DND-41 (cell line): ENCODE data around the gene THRA.

ENCODE experiments used
- ATAC-seq: fragments of 200-7000 bp; cut with Tn5 transposase; 3 replicates; pipeline ENCODE4 v1.9.1; 2021; ENCODE audit warnings: low read depth; ENCODE audit not compliant: insufficient read depth
- DNase-seq: peaks from one replicate; pipeline ENCODE4 v3.0.0-alpha.2; 2020
- H2AFZ ChIP-seq: 2 replicates; pipeline ENCODE4 v1.6.0; 2012; ENCODE audit warnings: low read depth, low read length
- H3K27ac ChIP-seq: 2 replicates; pipeline ENCODE4 v1.5.1; 2012; ENCODE audit warnings: low read length, inconsistent platforms
- H3K27me3 ChIP-seq: fragments of 200-600 bp; sonication (generic); 2 replicates; pipeline ENCODE4 v1.6.0; 2012; ENCODE audit warnings: low read length, mild to moderate bottlenecking, inconsistent platforms; ENCODE audit not compliant: insufficient read depth, poor library complexity
- H3K36me3 ChIP-seq: 2 replicates; pipeline ENCODE4 v1.5.1; 2012; ENCODE audit warnings: low read length, inconsistent platforms; ENCODE audit not compliant: insufficient read depth
- H3K4me1 ChIP-seq: 2 replicates; pipeline ENCODE4 v1.5.1; 2012; ENCODE audit warnings: mild to moderate bottlenecking, low read length; ENCODE audit not compliant: insufficient read depth
- H3K4me2 ChIP-seq: 2 replicates; pipeline ENCODE4 v1.6.0; 2012; ENCODE audit warnings: mild to moderate bottlenecking, moderate library complexity, low read length, inconsistent platforms; ENCODE audit not compliant: insufficient read depth
- H3K4me3 ChIP-seq, 2 experiments: fragments of 200-600 bp in 1 of 2; shearing (Covaris generic) in 1 of 2; 2 replicates each; pipeline ENCODE4 v1.5.1; 2012 to 2016; ENCODE audit warnings: inconsistent platforms in 2 of 2, low read length in 2 of 2, mild to moderate bottlenecking in 2 of 2, low read depth in 1 of 2, moderate library complexity in 1 of 2
- H3K79me2 ChIP-seq: 2 replicates; pipeline ENCODE4 v1.6.0; 2012; ENCODE audit warnings: low read length, inconsistent platforms; ENCODE audit not compliant: insufficient read depth
- H3K9ac ChIP-seq: 2 replicates; pipeline ENCODE4 v1.6.0; 2012; ENCODE audit warnings: low read depth, mild to moderate bottlenecking, inconsistent platforms, low read length, moderate library complexity
- H3K9me3 ChIP-seq: 2 replicates; pipeline ENCODE4 v1.5.1; 2012; ENCODE audit warnings: low read length, moderate library complexity, mild to moderate bottlenecking, inconsistent platforms; ENCODE audit not compliant: insufficient read depth, severe bottlenecking
- H4K20me1 ChIP-seq: 2 replicates; pipeline ENCODE4 v1.6.0; 2012; ENCODE audit warnings: low read length; ENCODE audit not compliant: insufficient read depth
- CTCF ChIP-seq: IDR thresholded peaks from 2 replicates; pipeline ENCODE4 v1.5.1; 2012; ENCODE audit warnings: borderline replicate concordance, low read length, moderate library complexity, mild to moderate bottlenecking; ENCODE audit not compliant: poor library complexity, severe bottlenecking; ENCODE audit errors: extremely low read depth
- EZH2 ChIP-seq: IDR thresholded peaks from 3 replicates; pipeline ENCODE4 v1.6.1; 2012; ENCODE audit warnings: borderline replicate concordance, low read depth, mild to moderate bottlenecking, moderate library complexity, low read length, inconsistent platforms; ENCODE audit not compliant: severe bottlenecking

THRA gene

GRCh38 chr17:40041196-40041595 lies 21.6 kb upstream of the THRA start:
- H3K4me3 ChIP-seq, result no peak overlapping the region
- H3K9me3 ChIP-seq, result no peaks in the 10 kb centered on the region
- no peak overlapping the region for H3K27ac ChIP-seq
- ATAC-seq, result no peak
- H3K4me1 ChIP-seq, result no peaks in the 10 kb centered on the region
- no peak overlapping the region for H3K4me2 ChIP-seq
- no peaks in the 10 kb centered on the region for H3K27me3 ChIP-seq
- H4K20me1 ChIP-seq, result no peaks in the 10 kb centered on the region
- H2AFZ ChIP-seq, result no peak overlapping the region
- TF ChIP-seq CTCF (no peak), EZH2 (no peak)
- no peaks in the 10 kb centered on the region for H3K79me2 ChIP-seq
- H3K36me3 ChIP-seq, result peaks cover 11% of the 10 kb centered on the region
- no peak for DNase-seq
- H3K9ac ChIP-seq, result no peak overlapping the region

GRCh38 chr17:40056379-40057015 lies 6.3 kb upstream of the THRA start:
- Histone ChIP-seq H4K20me1 (no peaks in the 10 kb centered on the region), H3K9me3 (no peaks in the 10 kb centered on the region), H3K36me3 (peaks cover 18% of the 10 kb centered on the region), H3K79me2 (peaks cover 15% of the 10 kb centered on the region), H3K4me3 (no peak overlapping the region), H2AFZ (no peak overlapping the region), H3K27ac (no peak overlapping the region), H3K9ac (no peak overlapping the region), H3K4me2 (no peak overlapping the region), H3K4me1 (peaks cover 21% of the 10 kb centered on the region), H3K27me3 (no peaks in the 10 kb centered on the region)
- no peak for ATAC-seq
- TF ChIP-seq CTCF (no peak), EZH2 (no peak)
- no peak for DNase-seq

- Histone ChIP-seq H3K4me2 (no peak overlapping the region), H3K36me3 (peaks cover 1% of the 10 kb centered on the region; the same call in 1 of the 2 replicates), H4K20me1 (no peaks in the 10 kb centered on the region), H3K9ac (no peak overlapping the region), H3K4me3 (no peak overlapping the region), H3K9me3 (no peaks in the 10 kb centered on the region), H2AFZ (no peak overlapping the region), H3K27ac (no peak overlapping the region), H3K27me3 (no peaks in the 10 kb centered on the region), H3K79me2 (peaks cover 14% of the 10 kb centered on the region), H3K4me1 (peaks cover 21% of the 10 kb centered on the region)
- DNase-seq (no peak), ATAC-seq (no peak)
- no peak for TF ChIP-seq EZH2
- TF ChIP-seq CTCF, result no peak
Measured at GRCh38 chr17:40058186-40058784, 4.5 kb upstream of the THRA start.

- Histone ChIP-seq H3K4me3 (no peak overlapping the region), H2AFZ (no peak overlapping the region), H3K4me2 (no peak overlapping the region), H3K9me3 (no peaks in the 10 kb centered on the region), H3K27me3 (no peaks in the 10 kb centered on the region), H3K79me2 (peaks cover 14% of the 10 kb centered on the region), H3K36me3 (no peaks in the 10 kb centered on the region; the same call in 1 of the 2 replicates), H3K4me1 (peaks cover 22% of the 10 kb centered on the region), H4K20me1 (no peaks in the 10 kb centered on the region), H3K9ac (no peak overlapping the region), H3K27ac (no peak overlapping the region)
- TF ChIP-seq CTCF (no peak), EZH2 (no peak)
- DNase-seq (no peak), ATAC-seq (no peak)
Measured at GRCh38 chr17:40058865-40059264, 3.9 kb upstream of the THRA start.
